Panc1 (cell line): Measurements from ENCODE around the gene NAAA. TPM values are rescaled to one million over a fixed set of nuclear protein-coding genes. Genes with fewer than 3 reads are reported as not detected.

Experiments
- ATAC-seq: fragments of 200-7000 bp; cut with Tn5 transposase; 2 replicates; pipeline ENCODE4 v1.9.1; 2020; ENCODE audit warnings: mild to moderate bottlenecking, moderate library complexity
- BruUV-seq: library from RNA; stranded (reverse); fragments of 400-500 nt; replicated peaks from 2 replicates; lab custom pipeline; 2021; lab: Mats Ljungman, UMichigan
- CTCF ChIA-PET: fragments of 300-600 bp; sonication (Branson Sonifier 250); formaldehyde crosslinking; loops from one replicate; lab custom pipeline; 2022; ENCODE audit warnings: antibody characterized with exemption; lab: Charles Lee
- POLR2A ChIA-PET: fragments of 300-600 bp; sonication (Branson Sonifier 250); formaldehyde crosslinking; loops from one replicate; lab custom pipeline; 2022; ENCODE audit warnings: antibody characterized with exemption; lab: Charles Lee
- DNase-seq: peaks from one replicate; pipeline ENCODE4 v3.0.0-alpha.2; 2010; ENCODE audit warnings: low read depth, low spot score
- H3K27ac ChIP-seq: 2 replicates; pipeline ENCODE4 v1.5.1; 2011; ENCODE audit warnings: mild to moderate bottlenecking, low read length, inconsistent platforms
- H3K27me3 ChIP-seq: fragments of 200-500 bp; sonication (Bioruptor generic); 2 replicates; pipeline ENCODE4 v1.6.0; 2014; ENCODE audit warnings: low read length, inconsistent platforms; ENCODE audit not compliant: control insufficient read depth, insufficient read depth
- H3K36me3 ChIP-seq: fragments of 200-500 bp; sonication (Bioruptor generic); 2 replicates; pipeline ENCODE4 v1.5.1; 2014; ENCODE audit warnings: inconsistent platforms, mild to moderate bottlenecking, low read length, moderate library complexity; ENCODE audit not compliant: control insufficient read depth, insufficient read depth
- H3K4me1 ChIP-seq: 2 replicates; pipeline ENCODE4 v1.5.1; 2011; ENCODE audit warnings: inconsistent platforms, mild to moderate bottlenecking, low read length, moderate library complexity; ENCODE audit not compliant: control insufficient read depth, insufficient read depth
- H3K4me3 ChIP-seq, 2 experiments: 2 replicates each; pipeline ENCODE4 v1.5.1; 2011 to 2012; ENCODE audit warnings: low read depth in 2 of 2, low read length in 2 of 2, mild to moderate bottlenecking in 2 of 2, inconsistent platforms in 1 of 2, moderate library complexity in 1 of 2
- H3K9me3 ChIP-seq: fragments of 200-500 bp; sonication (Bioruptor generic); 2 replicates; pipeline ENCODE4 v1.5.1; 2014; ENCODE audit warnings: low read depth, mild to moderate bottlenecking, inconsistent platforms, low read length, moderate library complexity; ENCODE audit not compliant: control insufficient read depth, insufficient read depth
- CTCF ChIP-seq: fragments of 450-650 bp; IDR thresholded peaks from 2 replicates; pipeline ENCODE4 v1.5.1; 2017; ENCODE audit warnings: mild to moderate bottlenecking
- POLR2AphosphoS5 ChIP-seq: IDR thresholded peaks from 2 replicates; pipeline ENCODE4 v1.6.1; 2012; ENCODE audit warnings: mild to moderate bottlenecking, low read depth, low read length, moderate library complexity
- REST ChIP-seq, 2 experiments: IDR thresholded peaks; 2 replicates each; pipeline ENCODE4 v1.6.1; 2011 to 2012; ENCODE audit warnings: low read depth in 2 of 2, control low read depth in 1 of 2, low read length in 1 of 2, mild to moderate bottlenecking in 1 of 2, moderate library complexity in 1 of 2; ENCODE audit not compliant: insufficient read depth in 1 of 2
- SIN3A ChIP-seq: IDR thresholded peaks from 2 replicates; pipeline ENCODE4 v1.6.1; 2012; ENCODE audit warnings: low read depth, mild to moderate bottlenecking, low read length, moderate library complexity, borderline replicate concordance; ENCODE audit not compliant: insufficient read depth
- TCF7L2 ChIP-seq: IDR thresholded peaks from 2 replicates; pipeline ENCODE4 v1.6.1; 2011; ENCODE audit warnings: mild to moderate bottlenecking, low read depth, low read length, inconsistent platforms
- in situ Hi-C: cut with HindIII; loops from 2 replicates; pipeline ENCODE4 v1.10.0; 2016; ENCODE audit warnings: low sequenced_read_pairs, low pct_unique_long_range_greater_than_20kb
- intact Hi-C: fragments of 100-400 bp; cut with micrococcal nuclease; formaldehyde crosslinking; loops from one replicate; pipeline ENCODE4 v1.10.0; 2022; ENCODE audit not compliant: unreplicated experiment
- total RNA-seq: library from RNA; stranded (reverse); gene quantifications from one replicate; pipeline ENCODE4 v1.2.1, GENCODE V29; 2021; ENCODE audit not compliant: unreplicated experiment

NAAA gene
- total RNA-seq, 1 experiment from 2014 or later = 11.9 TPM

- no peaks in the 10 kb centered on the region for H3K27me3 ChIP-seq
- TF ChIP-seq TCF7L2 (peak; percentile 46; the same call in 1 of the 2 replicates), CTCF (no peak), POLR2AphosphoS5 (no peak)
- H3K4me1 ChIP-seq = no peaks in the 10 kb centered on the region
- ChIA-PET CTCF (no interaction called here), POLR2A (no interaction called here)
- BruUV-seq = no TSS peak
- in situ Hi-C loops = no loop called here
- H3K36me3 ChIP-seq = peaks cover 2% of the 10 kb centered on the region; the same call in 1 of the 2 replicates
- intact Hi-C loops = no loop called here
- H3K4me3 ChIP-seq = peak overlapping the region; percentile 57 to 70
- no peaks in the 10 kb centered on the region for H3K9me3 ChIP-seq
- peak; percentile 86 for ATAC-seq
- no peak for DNase-seq
- H3K27ac ChIP-seq = peak overlapping the region; percentile 74
Observed at GRCh38 chr4:75939890-75940691, 722 bp downstream of the NAAA start.

- Histone ChIP-seq H3K27ac (no peak overlapping the region), H3K4me1 (no peaks in the 10 kb centered on the region), H3K27me3 (no peaks in the 10 kb centered on the region), H3K4me3 (no peak overlapping the region), H3K36me3 (no peaks in the 10 kb centered on the region), H3K9me3 (no peaks in the 10 kb centered on the region)
- in situ Hi-C loops (no loop called here), intact Hi-C loops (no loop called here)
- TF ChIP-seq CTCF (no peak), TCF7L2 (no peak), SIN3A (no peak), REST (IDR thresholded peaks at IDR 0.05; ENCODE audit: insufficient read depth in 1 of 2, low read depth in 2 of 2, low read length in 1 of 2) (no peak), POLR2AphosphoS5 (no peak)
- no peak for DNase-seq
- BruUV-seq = no TSS peak
- CTCF ChIA-PET = no interaction called here
- ATAC-seq = no peak
- POLR2A ChIA-PET = no interaction called here
Observed at GRCh38 chr4:75935628-75936027, 5.2 kb downstream of the NAAA start.
